ENCODE measurements around the gene MAP1B.

MAP1B gene

GRCh38 chr5:72255237-72255636 is 148.0 kb downstream of the MAP1B start:
- no peak for TF ChIP-seq CTCF (IDR thresholded peaks at IDR 0.05)
- no peaks in the 10 kb centered on the region for H3K36me3 ChIP-seq
- no peaks in the 10 kb centered on the region for H3K9me3 ChIP-seq

GRCh38 chr5:72255670-72256069 is 148.4 kb downstream of the MAP1B start:
- Histone ChIP-seq H3K36me3 (no peaks in the 10 kb centered on the region), H3K27ac (no peak overlapping the region)
- no peak for TF ChIP-seq CTCF (IDR thresholded peaks at IDR 0.05)

More at GRCh38 chr5:72255237-72255636, 148.0 kb downstream of the MAP1B start:
- H3K4me1 ChIP-seq = peaks cover 0 to 42% (median 31%) of the 10 kb centered on the region in 4 donors
- no peak overlapping the region for H3K4me3 ChIP-seq
- no peaks in the 10 kb centered on the region for H3K27me3 ChIP-seq
- no peak for DNase-seq
- intact Hi-C loops (cut with DNase I; ENCODE audit: low total_unique reads) = no loop called here
- no peak overlapping the region for H3K27ac ChIP-seq

GRCh38 chr5:72256536-72256935 is 149.3 kb downstream of the MAP1B start:
- H3K9me3 ChIP-seq = no peaks in the 10 kb centered on the region
- H3K4me1 ChIP-seq = peaks cover 0 to 30% (median 22%) of the 10 kb centered on the region in 4 donors
- H3K4me3 ChIP-seq = no peak overlapping the region
- H3K36me3 ChIP-seq = no peaks in the 10 kb centered on the region
- no peak overlapping the region for H3K27ac ChIP-seq
- no peak for TF ChIP-seq CTCF (IDR thresholded peaks at IDR 0.05)
- H3K27me3 ChIP-seq = no peaks in the 10 kb centered on the region
- no peak for DNase-seq
- intact Hi-C loops (cut with DNase I; ENCODE audit: low total_unique reads) = no loop called here

More at GRCh38 chr5:72255670-72256069, 148.4 kb downstream of the MAP1B start:
- Histone ChIP-seq H3K4me1 (peaks cover 0 to 39% (median 31%) of the 10 kb centered on the region in 4 donors), H3K27me3 (no peaks in the 10 kb centered on the region), H3K9me3 (no peaks in the 10 kb centered on the region), H3K4me3 (no peak overlapping the region)
- no peak for DNase-seq
- intact Hi-C loops (cut with DNase I; ENCODE audit: low total_unique reads) = no loop called here
